Adrenal gland (tissue), 12 donors: Measurements from ENCODE around the gene PTH2R. TPM values are rescaled to one million over a fixed set of nuclear protein-coding genes. Genes with fewer than 3 reads are reported as not detected.

Experiments
- DNase-seq, 7 donors: peaks; one replicate each; pipeline ENCODE4 v3.0.0-alpha.2; 2019 to 2020
- H3K27ac ChIP-seq, 5 donors: fragments of 200-600 bp; sonication (generic) in 4 of 5; 1 replicate in 3 of 5; 2 replicates in 2 of 5; pipeline versions ENCODE4 v1.5.1 to v1.8.0; 2016 to 2020; ENCODE audit warnings: mild to moderate bottlenecking in 1 of 5
- H3K27me3 ChIP-seq: fragments of 200-600 bp; 2 replicates; pipeline ENCODE4 v1.8.0; 2021
- H3K36me3 ChIP-seq, 2 donors: fragments of 200-600 bp; replicated peaks in 1 of 2; 1 replicate in 1 of 2; 2 replicates in 1 of 2; pipeline versions ENCODE4 v1.5.1 to v1.8.0; 2018 to 2022
- H3K4me1 ChIP-seq, 2 donors: fragments of 200-600 bp; replicated peaks in 1 of 2; 1 replicate in 1 of 2; 2 replicates in 1 of 2; pipeline versions ENCODE4 v1.5.1 to v1.8.0; 2018 to 2021
- H3K4me3 ChIP-seq, 4 donors: fragments of 200-600 bp; sonication (generic) in 3 of 4; one replicate each; pipeline ENCODE4 v1.5.1; 2016 to 2018
- H3K9me3 ChIP-seq, 3 donors: fragments of 200-600 bp; sonication (generic) in 1 of 3; replicated peaks in 1 of 3; 1 replicate in 2 of 3; 2 replicates in 1 of 3; pipeline versions ENCODE4 v1.5.1 to v1.8.0; 2016 to 2021
- POLR2A ChIP-seq, 2 donors: fragments of 450-650 bp; IDR thresholded peaks; one replicate each; pipeline ENCODE4 v1.6.1; 2017; ENCODE audit warnings: antibody characterized with exemption in 2 of 2, mild to moderate bottlenecking in 2 of 2, moderate library complexity in 1 of 2
- WGBS, 4 donors: extraction: QIAGEN DNeasy Blood & Tissue Kit in 2 of 4; methylation state at CpG; one replicate each; pipeline versions ENCODE4 v1.1.5 to v1.1.7; 2013 to 2017; 5-methylcytosine and 5-hydroxymethylcytosine counted together
- intact Hi-C, 2 donors: fragments of 100-400 bp; cut with DNase I; formaldehyde crosslinking; loops; one replicate each; pipeline versions ENCODE4 v1.14.1 to v1.15.0; 2022 to 2023
- polyA plus RNA-seq, 3 donors: library from polyadenylated mRNA; stranded (reverse); fragments of 200-250 nt in 2 of 3; fragments of 350-450 nt in 1 of 3; fragmentation: Illumina TruSeq in 1 of 3; extraction: RNeasy Lipid Tissue Mini Kit (QIAGEN cat#74804) in 1 of 3; gene quantifications; one replicate each; pipeline ENCODE4 v1.2.3, GENCODE V29; 2013 to 2014
- total RNA-seq, 9 donors: library from RNA; depleted of rRNA in 4 of 9; stranded (reverse); fragments of >200 nt in 4 of 9; fragments of 120-200 nt in 1 of 9; fragmentation: NEBNext Ultra II Directional in 1 of 9; extraction: Animal tissue kit (Norgen Biotek cat#: 25700) in 1 of 9; gene quantifications; one replicate each; pipeline versions ENCODE4 v1.1.0 to v1.2.4, GENCODE V29; 2013 to 2023
- TF ChIP-seq, protein P1 (sequence below), 6 experiments: fragments of 450-650 bp in 4 of 6; fragments of 200-600 bp in 2 of 6; sonication (generic) in 1 of 6; IDR thresholded peaks; 1 replicate in 5 of 6; 2 replicates in 1 of 6; pipeline versions ENCODE4 v1.5.1 to v1.8.0; 2016 to 2021; ENCODE audit warnings: antibody characterized with exemption in 6 of 6, mild to moderate bottlenecking in 2 of 6, moderate library complexity in 1 of 6
- donor health status: healthy with polysubstance abuse.
- donor health status: Bipolar disorder and iron deficiency.
- donor health status: DM: yes; HTN: yes; CAD: no.
- donor health status: DM: no; HTN: no; CAD: no.
- donor health status: DM: no; HTN: no; CAD: no.
- donor health status: DM: yes; HTN: yes; CAD: no.

PTH2R gene
- total and polyA plus RNA-seq, 12 donors = 0.11 to 0.84 (median 0.28) TPM; not detected in 2

GRCh38 chr2:208399201-208399600, 7.4 kb upstream of the PTH2R start:
- no peak for DNase-seq
- Histone ChIP-seq H3K36me3 (no peaks in the 10 kb centered on the region), H3K4me1 (no peaks in the 10 kb centered on the region), H3K27me3 (no peaks in the 10 kb centered on the region), H3K27ac (no peak overlapping the region), H3K9me3 (no peaks in the 10 kb centered on the region), H3K4me3 (no peak overlapping the region)
- 63 to 100% (median 69%) methylated on average over 1 of the region's 1 CpG for WGBS, 4 donors
- intact Hi-C loops = no loop called here
- TF ChIP-seq, protein P1, sequence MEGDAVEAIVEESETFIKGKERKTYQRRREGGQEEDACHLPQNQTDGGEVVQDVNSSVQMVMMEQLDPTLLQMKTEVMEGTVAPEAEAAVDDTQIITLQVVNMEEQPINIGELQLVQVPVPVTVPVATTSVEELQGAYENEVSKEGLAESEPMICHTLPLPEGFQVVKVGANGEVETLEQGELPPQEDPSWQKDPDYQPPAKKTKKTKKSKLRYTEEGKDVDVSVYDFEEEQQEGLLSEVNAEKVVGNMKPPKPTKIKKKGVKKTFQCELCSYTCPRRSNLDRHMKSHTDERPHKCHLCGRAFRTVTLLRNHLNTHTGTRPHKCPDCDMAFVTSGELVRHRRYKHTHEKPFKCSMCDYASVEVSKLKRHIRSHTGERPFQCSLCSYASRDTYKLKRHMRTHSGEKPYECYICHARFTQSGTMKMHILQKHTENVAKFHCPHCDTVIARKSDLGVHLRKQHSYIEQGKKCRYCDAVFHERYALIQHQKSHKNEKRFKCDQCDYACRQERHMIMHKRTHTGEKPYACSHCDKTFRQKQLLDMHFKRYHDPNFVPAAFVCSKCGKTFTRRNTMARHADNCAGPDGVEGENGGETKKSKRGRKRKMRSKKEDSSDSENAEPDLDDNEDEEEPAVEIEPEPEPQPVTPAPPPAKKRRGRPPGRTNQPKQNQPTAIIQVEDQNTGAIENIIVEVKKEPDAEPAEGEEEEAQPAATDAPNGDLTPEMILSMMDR (IDR thresholded peaks at IDR 0.05) = no peak
- no peak for TF ChIP-seq POLR2A (IDR thresholded peaks at IDR 0.05)

DNA sequence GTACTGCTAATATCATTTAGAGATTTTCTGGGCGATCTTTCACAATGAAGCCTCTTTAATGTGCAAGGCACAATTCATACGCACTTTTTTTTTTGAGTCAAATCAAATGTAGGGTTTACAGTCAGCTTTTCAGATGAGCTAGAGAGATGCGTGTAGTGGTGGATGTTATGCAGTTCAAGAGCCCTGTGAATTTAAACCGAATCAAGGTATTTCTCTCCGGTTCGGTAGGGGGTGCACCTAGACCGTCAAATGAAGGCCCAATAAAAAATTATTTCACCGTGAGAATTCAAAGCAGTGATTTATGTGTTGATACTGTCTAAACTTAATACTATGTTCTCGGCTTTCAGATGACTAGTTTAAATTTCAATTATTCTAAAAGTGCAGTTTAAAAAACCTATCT, 1.1 kb downstream of the PTH2R start:
- H3K9me3 ChIP-seq = no peaks in the 10 kb centered on the region
- TF ChIP-seq POLR2A (IDR thresholded peaks at IDR 0.05) = no peak
- TF ChIP-seq, protein P1 (IDR thresholded peaks at IDR 0.05) = peak in 4 of 6 experiments; percentile 7 to 52 (median 36)
- H3K27ac ChIP-seq = no peak overlapping the region
- peaks cover 0 to 9% of the 10 kb centered on the region in 2 donors for H3K4me1 ChIP-seq
- H3K36me3 ChIP-seq = no peaks in the 10 kb centered on the region
- 11 to 20% (median 16%) methylated on average over 9 of the region's 9 CpGs for WGBS, 4 donors
- peaks cover 46% of the 10 kb centered on the region for H3K27me3 ChIP-seq
- intact Hi-C loops = no loop called here
- DNase-seq = no peak
- no peak overlapping the region for H3K4me3 ChIP-seq

- intact Hi-C loops = no loop called here
- WGBS, 4 donors = 56 to 85% (median 71%) methylated on average over 2 of the region's 2 CpGs
- TF ChIP-seq POLR2A (IDR thresholded peaks at IDR 0.05) = no peak
- TF ChIP-seq, protein P1 (IDR thresholded peaks at IDR 0.05) = no peak
- H3K36me3 ChIP-seq = no peaks in the 10 kb centered on the region
- H3K27ac ChIP-seq = no peak overlapping the region
- DNase-seq = no peak
- no peak overlapping the region for H3K4me3 ChIP-seq
- H3K9me3 ChIP-seq = no peaks in the 10 kb centered on the region
- H3K4me1 ChIP-seq = no peaks in the 10 kb centered on the region
- H3K27me3 ChIP-seq = peaks cover 16% of the 10 kb centered on the region
Observed at GRCh38 chr2:208413931-208414330, 7.3 kb downstream of the PTH2R start.

- Histone ChIP-seq H3K27ac (no peak overlapping the region), H3K4me3 (no peak overlapping the region), H3K4me1 (no peaks in the 10 kb centered on the region), H3K36me3 (no peaks in the 10 kb centered on the region), H3K27me3 (peaks cover 10% of the 10 kb centered on the region), H3K9me3 (no peaks in the 10 kb centered on the region)
- intact Hi-C loops = no loop called here
- TF ChIP-seq POLR2A (IDR thresholded peaks at IDR 0.05) = no peak
- TF ChIP-seq, protein P1 (IDR thresholded peaks at IDR 0.05) = no peak
- WGBS, 4 donors = 81 to 87% (median 85%) methylated on average over 4 of the region's 4 CpGs
- DNase-seq = no peak
Observed at GRCh38 chr2:208415255-208415654, 8.7 kb downstream of the PTH2R start.
